Progenitor cell of endocrine pancreas (in vitro differentiated cells): ENCODE measurements around the gene GDI1. TPM values are rescaled to one million over a fixed set of nuclear protein-coding genes. Genes with fewer than 3 reads are reported as not detected.

ENCODE experiments used
- DNase-seq: peaks from one replicate; pipeline ENCODE4 v3.0.0; 2021; ENCODE audit warnings: low spot score; ENCODE audit not compliant: unreplicated experiment
- H3K27ac Mint-ChIP-seq: 2 replicates; pipeline ENCODE4 v1.8.0; 2021; ENCODE audit warnings: mild to moderate bottlenecking, moderate library complexity, mixed read lengths
- H3K27me3 Mint-ChIP-seq: 2 replicates; pipeline ENCODE4 v1.8.0; 2021; ENCODE audit warnings: mixed read lengths
- H3K36me3 Mint-ChIP-seq: 2 replicates; pipeline ENCODE4 v1.8.0; 2022; ENCODE audit warnings: mixed read lengths; ENCODE audit not compliant: insufficient read depth
- H3K4me1 Mint-ChIP-seq: 2 replicates; pipeline ENCODE4 v1.8.0; 2021; ENCODE audit warnings: low read depth, mixed read lengths
- H3K4me3 Mint-ChIP-seq: 2 replicates; pipeline ENCODE4 v1.8.0; 2021; ENCODE audit warnings: low read depth, mild to moderate bottlenecking, moderate library complexity, mixed read lengths
- H3K9me3 Mint-ChIP-seq: 2 replicates; pipeline ENCODE4 v1.8.0; 2021; ENCODE audit warnings: low read depth, mixed read lengths
- CTCF ChIP-seq: fragments of 200-600 bp; sonication (generic); IDR thresholded peaks from one replicate; pipeline ENCODE4 v1.5.0; 2021; ENCODE audit warnings: antibody characterized with exemption, mild to moderate bottlenecking; ENCODE audit not compliant: unreplicated experiment
- total RNA-seq: library from RNA; stranded (reverse); gene quantifications from 2 replicates; pipeline ENCODE4 v1.2.1, GENCODE V29; 2021

GDI1 gene
- total RNA-seq, 1 donor from 2014 or later, result 151 TPM

DNA sequence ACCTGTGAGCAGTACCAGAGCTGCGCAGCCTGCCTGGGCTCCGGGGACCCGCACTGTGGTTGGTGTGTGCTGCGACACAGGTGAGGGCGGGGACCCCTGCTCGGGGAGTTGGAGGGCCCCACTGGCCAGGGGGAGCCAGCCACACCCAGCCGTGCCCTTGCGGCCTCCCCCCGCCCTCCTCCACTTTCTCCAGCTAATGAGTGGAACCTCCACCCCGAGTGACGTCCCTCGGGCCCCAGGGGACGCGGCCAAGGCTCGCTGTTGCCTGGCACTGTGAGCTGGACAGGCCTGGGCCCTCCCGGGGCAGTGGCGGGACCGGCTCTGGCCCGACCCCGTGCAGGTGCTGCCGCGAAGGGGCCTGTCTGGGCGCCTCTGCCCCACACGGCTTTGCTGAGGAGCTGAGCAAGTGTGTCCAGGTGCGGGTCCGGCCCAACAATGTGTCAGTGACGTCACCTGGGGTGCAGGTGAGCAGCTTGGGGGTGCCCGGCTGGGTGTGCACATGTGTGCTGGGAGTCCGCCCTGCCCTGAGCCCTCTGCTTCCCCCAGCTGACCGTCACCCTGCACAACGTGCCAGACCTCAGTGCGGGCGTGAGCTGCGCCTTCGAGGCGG is 26.8 kb downstream of the GDI1 start:
- Mint-ChIP-seq H3K4me3 (no peak overlapping the region), H3K27me3 (no peaks in the 10 kb centered on the region), H3K36me3 (peaks cover 6% of the 10 kb centered on the region), H3K9me3 (no peaks in the 10 kb centered on the region), H3K27ac (no peak overlapping the region), H3K4me1 (no peaks in the 10 kb centered on the region)
- no peak for TF ChIP-seq CTCF
- DNase-seq, result no peak

DNA sequence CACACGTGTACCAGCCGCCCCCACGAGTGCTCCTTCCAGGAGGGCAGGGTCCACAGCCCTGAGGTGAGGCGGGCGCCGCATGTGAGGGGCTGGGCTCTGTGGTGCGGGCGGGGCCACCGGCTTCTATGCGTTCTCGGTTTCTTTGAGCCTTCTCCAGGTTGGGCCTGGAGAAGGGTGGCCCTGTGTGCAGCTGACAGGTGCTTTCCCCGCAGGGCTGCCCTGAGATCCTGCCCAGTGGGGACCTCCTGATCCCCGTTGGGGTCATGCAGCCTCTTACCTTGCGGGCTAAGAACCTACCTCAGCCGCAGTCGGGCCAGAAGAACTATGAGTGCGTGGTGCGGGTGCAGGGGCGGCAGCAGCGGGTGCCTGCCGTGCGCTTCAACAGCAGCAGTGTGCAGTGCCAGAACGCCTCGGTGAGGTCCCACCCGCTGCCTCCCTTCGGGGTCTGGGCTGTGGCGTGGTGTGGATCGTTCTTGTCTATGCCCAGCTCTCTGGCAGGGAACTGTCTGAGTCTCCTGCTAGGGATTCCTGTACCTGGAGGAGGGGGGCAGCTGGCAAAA is 27.9 kb downstream of the GDI1 start:
- H3K36me3 Mint-ChIP-seq, result peaks cover 7% of the 10 kb centered on the region
- no peak for DNase-seq
- H3K27ac Mint-ChIP-seq, result no peak overlapping the region
- no peak overlapping the region for H3K4me3 Mint-ChIP-seq
- no peaks in the 10 kb centered on the region for H3K4me1 Mint-ChIP-seq
- H3K9me3 Mint-ChIP-seq, result no peaks in the 10 kb centered on the region
- TF ChIP-seq CTCF, result no peak
- H3K27me3 Mint-ChIP-seq, result no peaks in the 10 kb centered on the region

DNA sequence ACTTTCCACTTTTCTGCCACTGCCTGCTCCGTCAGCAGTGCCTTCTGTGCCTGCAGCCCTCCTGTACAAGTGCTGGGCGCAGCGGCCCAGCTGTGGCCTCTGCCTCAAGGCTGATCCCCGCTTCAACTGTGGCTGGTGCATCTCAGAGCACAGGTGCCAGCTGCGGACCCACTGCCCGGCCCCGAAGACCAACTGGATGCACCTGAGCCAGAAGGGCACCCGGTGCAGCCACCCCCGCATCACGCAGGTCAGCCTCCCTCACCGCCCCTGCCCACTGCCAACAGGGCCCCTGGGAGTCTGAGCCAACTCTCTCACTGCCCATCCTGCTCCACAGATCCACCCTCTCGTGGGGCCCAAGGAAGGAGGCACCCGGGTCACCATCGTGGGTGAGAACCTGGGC is 28.6 kb downstream of the GDI1 start:
- no peak for DNase-seq
- no peak overlapping the region for H3K27ac Mint-ChIP-seq
- no peak for TF ChIP-seq CTCF

DNA sequence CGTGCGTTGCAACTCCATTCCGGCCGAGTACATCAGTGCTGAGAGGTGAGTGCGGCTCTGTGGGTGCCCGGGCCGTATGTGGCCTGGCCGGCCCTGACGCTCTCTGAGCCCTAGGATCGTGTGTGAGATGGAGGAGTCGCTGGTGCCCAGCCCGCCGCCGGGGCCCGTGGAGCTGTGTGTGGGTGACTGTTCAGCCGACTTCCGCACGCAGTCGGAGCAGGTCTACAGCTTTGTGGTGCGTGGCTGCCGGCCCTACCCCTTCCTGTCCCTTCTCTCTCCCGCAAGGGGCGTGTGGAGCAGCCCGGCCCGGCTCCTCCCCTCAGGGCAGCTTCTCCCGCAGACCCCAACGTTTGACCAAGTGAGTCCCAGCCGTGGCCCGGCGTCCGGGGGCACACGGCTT is 29.1 kb downstream of the GDI1 start:
- Mint-ChIP-seq H3K27ac (no peak overlapping the region), H3K4me1 (no peaks in the 10 kb centered on the region), H3K4me3 (no peak overlapping the region), H3K27me3 (no peaks in the 10 kb centered on the region), H3K9me3 (no peaks in the 10 kb centered on the region), H3K36me3 (peaks cover 6% of the 10 kb centered on the region)
- no peak for TF ChIP-seq CTCF
- DNase-seq, result no peak

More for the DNA sequence above, 28.6 kb downstream of the GDI1 start:
- no peaks in the 10 kb centered on the region for H3K4me1 Mint-ChIP-seq
- no peak overlapping the region for H3K4me3 Mint-ChIP-seq
- no peaks in the 10 kb centered on the region for H3K27me3 Mint-ChIP-seq
- H3K36me3 Mint-ChIP-seq, result peaks cover 7% of the 10 kb centered on the region
- no peaks in the 10 kb centered on the region for H3K9me3 Mint-ChIP-seq

GRCh38 chrX:154466907-154467306 is 30.0 kb downstream of the GDI1 start:
- no peak for TF ChIP-seq CTCF
- Mint-ChIP-seq H3K27ac (no peak overlapping the region), H3K36me3 (peaks cover 6% of the 10 kb centered on the region)

More at GRCh38 chrX:154466907-154467306, 30.0 kb downstream of the GDI1 start:
- DNase-seq, result no peak
- Mint-ChIP-seq H3K4me3 (no peak overlapping the region), H3K4me1 (no peaks in the 10 kb centered on the region), H3K9me3 (no peaks in the 10 kb centered on the region), H3K27me3 (no peaks in the 10 kb centered on the region)
